ENCODE results near the gene GABRE. TPM values are rescaled to one million over a fixed set of nuclear protein-coding genes. Genes with fewer than 3 reads are reported as not detected.

The GABRE gene
- total RNA-seq, 2 experiments from 2014 or later, result not detected

GRCh38 chrX:151973060-151973661 is 1.3 kb downstream of the GABRE start:
- POLR2A ChIA-PET, result no interaction called here
- DNase-seq (no peak), ATAC-seq (no peak)
- TF ChIP-seq CTCF (IDR thresholded peaks at IDR 0.05), result no peak
- Mint-ChIP-seq H3K36me3 (ENCODE audit: low read depth) (no peaks in the 10 kb centered on the region), H3K4me1 (ENCODE audit: low read depth) (no peaks in the 10 kb centered on the region), H3K27ac (no peak overlapping the region), H3K27me3 (peaks cover 15% of the 10 kb centered on the region), H3K9me3 (no peaks in the 10 kb centered on the region), H3K4me3 (no peak overlapping the region)
- CTCF ChIA-PET, result no interaction called here
- intact Hi-C loops (cut with micrococcal nuclease), result no loop called here

- POLR2A ChIA-PET, result no interaction called here
- H3K4me3 Mint-ChIP-seq, result no peak overlapping the region
Measured at GRCh38 chrX:151970661-151971060, 3.8 kb downstream of the GABRE start.

GRCh38 chrX:151970027-151970426 is 4.4 kb downstream of the GABRE start:
- H3K9me3 Mint-ChIP-seq, result no peaks in the 10 kb centered on the region
- CTCF ChIA-PET, result no interaction called here
- no peak overlapping the region for H3K27ac Mint-ChIP-seq
- no peak overlapping the region for H3K4me3 Mint-ChIP-seq
- peaks cover 10% of the 10 kb centered on the region for H3K27me3 Mint-ChIP-seq
- no peaks in the 10 kb centered on the region for H3K4me1 Mint-ChIP-seq (ENCODE audit: low read depth)
- no peaks in the 10 kb centered on the region for H3K36me3 Mint-ChIP-seq (ENCODE audit: low read depth)
- POLR2A ChIA-PET, result no interaction called here
- ATAC-seq (no peak), DNase-seq (no peak)
- no peak for TF ChIP-seq CTCF (IDR thresholded peaks at IDR 0.05)
- intact Hi-C loops (cut with micrococcal nuclease), result no loop called here

More at GRCh38 chrX:151970661-151971060, 3.8 kb downstream of the GABRE start:
- Mint-ChIP-seq H3K27ac (no peak overlapping the region), H3K27me3 (peaks cover 12% of the 10 kb centered on the region), H3K36me3 (ENCODE audit: low read depth) (no peaks in the 10 kb centered on the region), H3K9me3 (no peaks in the 10 kb centered on the region), H3K4me1 (ENCODE audit: low read depth) (no peaks in the 10 kb centered on the region)
- CTCF ChIA-PET, result no interaction called here
- ATAC-seq (no peak), DNase-seq (no peak)
- intact Hi-C loops (cut with micrococcal nuclease), result no loop called here
- TF ChIP-seq CTCF (IDR thresholded peaks at IDR 0.05), result no peak

- Mint-ChIP-seq H3K4me1 (ENCODE audit: low read depth) (no peaks in the 10 kb centered on the region), H3K27ac (no peak overlapping the region), H3K27me3 (no peaks in the 10 kb centered on the region), H3K36me3 (ENCODE audit: low read depth) (no peaks in the 10 kb centered on the region), H3K4me3 (no peak overlapping the region), H3K9me3 (no peaks in the 10 kb centered on the region)
- no peak for TF ChIP-seq CTCF (IDR thresholded peaks at IDR 0.05)
- CTCF ChIA-PET, result no interaction called here
- ATAC-seq (no peak), DNase-seq (no peak)
- POLR2A ChIA-PET, result no interaction called here
- intact Hi-C loops (cut with micrococcal nuclease), result no loop called here
Measured at GRCh38 chrX:151966236-151966635, 8.2 kb downstream of the GABRE start.

- no peaks in the 10 kb centered on the region for H3K36me3 Mint-ChIP-seq (ENCODE audit: low read depth)
- TF ChIP-seq CTCF (IDR thresholded peaks at IDR 0.05), result no peak
- H3K4me3 Mint-ChIP-seq, result no peak overlapping the region
- no peak for ATAC-seq
- ChIA-PET POLR2A (no interaction called here), CTCF (no interaction called here)
- H3K4me1 Mint-ChIP-seq (ENCODE audit: low read depth), result no peaks in the 10 kb centered on the region
- intact Hi-C loops (cut with micrococcal nuclease), result no loop called here
- DNase-seq, result no peak
- H3K27ac Mint-ChIP-seq, result no peak overlapping the region
- H3K9me3 Mint-ChIP-seq, result no peaks in the 10 kb centered on the region
- no peaks in the 10 kb centered on the region for H3K27me3 Mint-ChIP-seq
Measured at GRCh38 chrX:151962034-151962433, 12.4 kb downstream of the GABRE start.

Measured in activated CD8-positive, alpha-beta T cell treated with anti-CD3 and anti-CD28 coated beads for 36 hours (primary cell).